ENCODE data around the gene ARMC7. TPM values are rescaled to one million over a fixed set of nuclear protein-coding genes. Genes with fewer than 3 reads are reported as not detected.

Gene ARMC7
- total and polyA plus RNA-seq, 2 of the 13 experiments (the other 11 are each of a cell fraction or from before 2014, with no cell fraction given) = 3.9 to 4.2 TPM

GRCh38 chr17:75096082-75096625, 13.6 kb upstream of the ARMC7 start (continued):
- TF ChIP-seq MEF2D (CRISPR knock-in tag; IDR thresholded peaks at IDR 0.05) (0 out of 2 replicates have a peak, but pooled peaks have one; percentile 65), ZFP37 (CRISPR knock-in tag; IDR thresholded peaks at IDR 0.05; ENCODE audit: borderline replicate concordance) (no peak), MLLT10 (CRISPR knock-in tag; IDR thresholded peaks at IDR 0.05) (no peak), ZNF691 (CRISPR knock-in tag; IDR thresholded peaks at IDR 0.05; ENCODE audit: borderline replicate concordance, low read depth) (no peak), AKAP8 (CRISPR knock-in tag; IDR thresholded peaks at IDR 0.05) (no peak), NFIB (CRISPR knock-in tag; IDR thresholded peaks at IDR 0.05; ENCODE audit: borderline replicate concordance) (no peak), ZNF740 (CRISPR knock-in tag; IDR thresholded peaks at IDR 0.05) (no peak; the same call in 1 of the 2 replicates), FOXK2 (IDR thresholded peaks at IDR 0.05) (0 out of 2 replicates have a peak, but pooled peaks have one; percentile 11), HIC2 (CRISPR knock-in tag; IDR thresholded peaks at IDR 0.05; ENCODE audit: low read depth) (no peak), ZNF644 (CRISPR knock-in tag; IDR thresholded peaks at IDR 0.05; ENCODE audit: low read depth) (no peak), ZNF780A (CRISPR knock-in tag; IDR thresholded peaks at IDR 0.05) (no peak), EP300 (IDR thresholded peaks at IDR 0.05; ENCODE audit: low read depth in 2 of 2, low read length in 2 of 2) (peak; percentile 69 to 79; a peak in 3 of 4 replicates), EP300 (CRISPR knock-in tag; IDR thresholded peaks at IDR 0.05; ENCODE audit: borderline replicate concordance) (peak; percentile 77), ZNF552 (CRISPR knock-in tag; IDR thresholded peaks at IDR 0.05; ENCODE audit: borderline replicate concordance) (no peak), PAX8 (CRISPR knock-in tag; IDR thresholded peaks at IDR 0.05; ENCODE audit: borderline replicate concordance) (no peak), LCORL (IDR thresholded peaks at IDR 0.05) (0 out of 2 replicates have a peak, but pooled peaks have one; percentile 15), LCORL (CRISPR knock-in tag; IDR thresholded peaks at IDR 0.05) (peak; percentile 91), PRDM4 (CRISPR knock-in tag; IDR thresholded peaks at IDR 0.05; ENCODE audit: borderline replicate concordance) (no peak), HNF4G (IDR thresholded peaks at IDR 0.05; ENCODE audit: borderline replicate concordance, low read depth, low read length) (no peak; the same call in 1 of the 2 replicates), HNF4G (CRISPR knock-in tag; IDR thresholded peaks at IDR 0.05; ENCODE audit: borderline replicate concordance, low read depth) (no peak)
- TF ChIP-seq, protein P1, sequence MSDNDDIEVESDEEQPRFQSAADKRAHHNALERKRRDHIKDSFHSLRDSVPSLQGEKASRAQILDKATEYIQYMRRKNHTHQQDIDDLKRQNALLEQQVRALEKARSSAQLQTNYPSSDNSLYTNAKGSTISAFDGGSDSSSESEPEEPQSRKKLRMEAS (IDR thresholded peaks at IDR 0.05) = peak; percentile 54; the same call in 1 of the 2 replicates
- TF ChIP-seq, protein P2, sequence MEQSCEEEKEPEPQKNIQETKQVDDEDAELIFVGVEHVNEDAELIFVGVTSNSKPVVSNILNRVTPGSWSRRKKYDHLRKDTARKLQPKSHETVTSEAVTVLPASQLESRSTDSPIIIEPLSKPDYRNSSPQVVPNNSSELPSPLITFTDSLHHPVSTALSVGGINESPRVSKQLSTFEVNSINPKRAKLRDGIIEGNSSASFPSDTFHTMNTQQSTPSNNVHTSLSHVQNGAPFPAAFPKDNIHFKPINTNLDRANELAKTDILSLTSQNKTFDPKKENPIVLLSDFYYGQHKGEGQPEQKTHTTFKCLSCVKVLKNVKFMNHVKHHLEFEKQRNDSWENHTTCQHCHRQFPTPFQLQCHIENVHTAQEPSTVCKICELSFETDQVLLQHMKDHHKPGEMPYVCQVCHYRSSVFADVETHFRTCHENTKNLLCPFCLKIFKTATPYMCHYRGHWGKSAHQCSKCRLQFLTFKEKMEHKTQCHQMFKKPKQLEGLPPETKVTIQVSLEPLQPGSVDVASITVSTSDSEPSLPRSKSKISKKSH (CRISPR knock-in tag; IDR thresholded peaks at IDR 0.05; ENCODE audit: borderline replicate concordance) = no peak
